ENCODE data around the gene KIF26B.

KIF26B gene

GRCh38 chr1:245241526-245242130 lies 86.8 kb downstream of the KIF26B start:
- no peak for DNase-seq (ENCODE audit: low read depth)

- no peak for DNase-seq (ENCODE audit: low read depth)
Observed at GRCh38 chr1:245242989-245243388, 88.2 kb downstream of the KIF26B start.

GRCh38 chr1:245245021-245245667 lies 90.4 kb downstream of the KIF26B start:
- no peak for DNase-seq (ENCODE audit: low read depth)

- no peak for DNase-seq (ENCODE audit: low read depth)
Observed at GRCh38 chr1:245246433-245246832, 91.6 kb downstream of the KIF26B start.

- DNase-seq (ENCODE audit: low read depth): no peak
Observed at GRCh38 chr1:245247356-245247755, 92.6 kb downstream of the KIF26B start.

- DNase-seq (ENCODE audit: low read depth): no peak
Observed at GRCh38 chr1:245247801-245248200, 93.0 kb downstream of the KIF26B start.

- DNase-seq (ENCODE audit: low read depth): no peak
Observed at GRCh38 chr1:245248231-245248731, 93.5 kb downstream of the KIF26B start.

GRCh38 chr1:245255783-245256182 lies 101.0 kb downstream of the KIF26B start:
- no peak for DNase-seq (ENCODE audit: low read depth)

- DNase-seq (ENCODE audit: low read depth): no peak
Observed at GRCh38 chr1:245256528-245256927, 101.7 kb downstream of the KIF26B start.

GRCh38 chr1:245258271-245258920 lies 103.6 kb downstream of the KIF26B start:
- no peak for DNase-seq (ENCODE audit: low read depth)

GRCh38 chr1:245260110-245260882 lies 105.5 kb downstream of the KIF26B start:
- DNase-seq (ENCODE audit: low read depth): no peak

- no peak for DNase-seq (ENCODE audit: low read depth)
Observed at GRCh38 chr1:245260883-245261282, 106.1 kb downstream of the KIF26B start.

GRCh38 chr1:245261786-245262185 lies 107.0 kb downstream of the KIF26B start:
- no peak for DNase-seq (ENCODE audit: low read depth)

- DNase-seq (ENCODE audit: low read depth): no peak
Observed at GRCh38 chr1:245263529-245264095, 108.8 kb downstream of the KIF26B start.

- no peak for DNase-seq (ENCODE audit: low read depth)
Observed at GRCh38 chr1:245264226-245264625, 109.4 kb downstream of the KIF26B start.

- no peak for DNase-seq (ENCODE audit: low read depth)
Observed at GRCh38 chr1:245266105-245266504, 111.3 kb downstream of the KIF26B start.

GRCh38 chr1:245270063-245270462 lies 115.3 kb downstream of the KIF26B start:
- DNase-seq (ENCODE audit: low read depth): no peak

- DNase-seq (ENCODE audit: low read depth): no peak
Observed at GRCh38 chr1:245270972-245271371, 116.2 kb downstream of the KIF26B start.

- no peak for DNase-seq (ENCODE audit: low read depth)
Observed at GRCh38 chr1:245272676-245273075, 117.9 kb downstream of the KIF26B start.

- no peak for DNase-seq (ENCODE audit: low read depth)
Observed at GRCh38 chr1:245276445-245276844, 121.7 kb downstream of the KIF26B start.

- DNase-seq (ENCODE audit: low read depth): no peak
Observed at GRCh38 chr1:245277276-245277675, 122.5 kb downstream of the KIF26B start.

- DNase-seq (ENCODE audit: low read depth): no peak
Observed at GRCh38 chr1:245278846-245279245, 124.1 kb downstream of the KIF26B start.

All from activated T-cell treated with anti-CD3 and anti-CD28 coated beads for 48 hours (primary cell).